Parathyroid adenoma (tissue), 2 donors: ENCODE measurements around the gene LENG9.
"Not testable (repeated sequence)": the region's sequence is repeated elsewhere in the genome, so short reads cannot be mapped to it uniquely, and the experiment has no call there.

Experiments
- H2AFZ ChIP-seq: fragments of 300-600 bp; sonication (generic); one replicate; pipeline ENCODE4 v1.7.0; 2017; ENCODE audit warnings: antibody characterized with exemption, mild to moderate bottlenecking
- H3K27ac ChIP-seq: fragments of 300-600 bp; sonication (generic); one replicate; pipeline ENCODE4 v1.7.0; 2017
- H3K27me3 ChIP-seq: fragments of 300-600 bp; sonication (generic); one replicate; pipeline ENCODE4 v1.7.0; 2017; ENCODE audit warnings: low read length; ENCODE audit not compliant: control insufficient read depth, insufficient read depth
- H3K36me3 ChIP-seq: fragments of 300-600 bp; sonication (generic); one replicate; pipeline ENCODE4 v1.7.0; 2017; ENCODE audit warnings: low read length; ENCODE audit not compliant: control insufficient read depth, insufficient read depth
- H3K4me1 ChIP-seq: fragments of 300-600 bp; sonication (generic); one replicate; pipeline ENCODE4 v1.7.0; 2017; ENCODE audit warnings: control low read depth
- H3K4me2 ChIP-seq: fragments of 300-600 bp; sonication (generic); one replicate; pipeline ENCODE4 v1.7.0; 2017; ENCODE audit warnings: low read length
- H3K4me3 ChIP-seq: fragments of 300-600 bp; sonication (generic); one replicate; pipeline ENCODE4 v1.7.0; 2017; ENCODE audit warnings: low read depth, low read length
- H3K79me2 ChIP-seq: fragments of 300-600 bp; sonication (generic); one replicate; pipeline ENCODE4 v1.7.0; 2017; ENCODE audit warnings: control low read depth
- H3K9ac ChIP-seq: fragments of 300-600 bp; sonication (generic); one replicate; pipeline ENCODE4 v1.7.0; 2017; ENCODE audit warnings: mild to moderate bottlenecking
- H3K9me3 ChIP-seq: fragments of 300-600 bp; sonication (generic); one replicate; pipeline ENCODE4 v1.7.0; 2017; ENCODE audit warnings: low read length; ENCODE audit not compliant: control insufficient read depth
- TF ChIP-seq, protein P1 (sequence below): fragments of 300-600 bp; sonication (generic); IDR thresholded peaks from one replicate; pipeline ENCODE4 v1.7.0; 2017; ENCODE audit warnings: antibody characterized with exemption, mild to moderate bottlenecking
- donor health status: primary hyperparathyroidism.

Gene LENG9

GRCh38 chr19:54463531-54464043 is at the start of gene LENG9:
Gene LENG9 (minus strand): TSS chr19:54463778. CDS start chr19:54463526, 252 bp downstream.
- H3K4me1 ChIP-seq, result peaks cover 4% of the 10 kb centered on the region

GRCh38 chr19:54509200-54509940 is 45.8 kb upstream of the LENG9 start:
- not testable (repeated sequence) for H3K4me1 ChIP-seq, H3K79me2 ChIP-seq, H3K27ac ChIP-seq, H3K9me3 ChIP-seq, H3K4me3 ChIP-seq, H3K9ac ChIP-seq, H3K4me2 ChIP-seq, H2AFZ ChIP-seq, H3K27me3 ChIP-seq, H3K36me3 ChIP-seq

More at GRCh38 chr19:54463531-54464043, at the start of gene LENG9:
- no peaks in the 10 kb centered on the region for H3K9me3 ChIP-seq
- TF ChIP-seq, protein P1, sequence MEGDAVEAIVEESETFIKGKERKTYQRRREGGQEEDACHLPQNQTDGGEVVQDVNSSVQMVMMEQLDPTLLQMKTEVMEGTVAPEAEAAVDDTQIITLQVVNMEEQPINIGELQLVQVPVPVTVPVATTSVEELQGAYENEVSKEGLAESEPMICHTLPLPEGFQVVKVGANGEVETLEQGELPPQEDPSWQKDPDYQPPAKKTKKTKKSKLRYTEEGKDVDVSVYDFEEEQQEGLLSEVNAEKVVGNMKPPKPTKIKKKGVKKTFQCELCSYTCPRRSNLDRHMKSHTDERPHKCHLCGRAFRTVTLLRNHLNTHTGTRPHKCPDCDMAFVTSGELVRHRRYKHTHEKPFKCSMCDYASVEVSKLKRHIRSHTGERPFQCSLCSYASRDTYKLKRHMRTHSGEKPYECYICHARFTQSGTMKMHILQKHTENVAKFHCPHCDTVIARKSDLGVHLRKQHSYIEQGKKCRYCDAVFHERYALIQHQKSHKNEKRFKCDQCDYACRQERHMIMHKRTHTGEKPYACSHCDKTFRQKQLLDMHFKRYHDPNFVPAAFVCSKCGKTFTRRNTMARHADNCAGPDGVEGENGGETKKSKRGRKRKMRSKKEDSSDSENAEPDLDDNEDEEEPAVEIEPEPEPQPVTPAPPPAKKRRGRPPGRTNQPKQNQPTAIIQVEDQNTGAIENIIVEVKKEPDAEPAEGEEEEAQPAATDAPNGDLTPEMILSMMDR, result no peak
- peaks cover 3% of the 10 kb centered on the region for H3K79me2 ChIP-seq
- H3K4me2 ChIP-seq, result peak within 1 kb of the TSS; percentile 97
- H3K9ac ChIP-seq, result no peak within 1 kb of the TSS
- peak within 1 kb of the TSS; percentile 81 for H3K4me3 ChIP-seq
- H3K36me3 ChIP-seq, result no peaks in the 10 kb centered on the region
- H3K27me3 ChIP-seq, result no peaks in the 10 kb centered on the region
- peak within 1 kb of the TSS; percentile 96 for H2AFZ ChIP-seq
- peak within 1 kb of the TSS; percentile 59 for H3K27ac ChIP-seq

DNA sequence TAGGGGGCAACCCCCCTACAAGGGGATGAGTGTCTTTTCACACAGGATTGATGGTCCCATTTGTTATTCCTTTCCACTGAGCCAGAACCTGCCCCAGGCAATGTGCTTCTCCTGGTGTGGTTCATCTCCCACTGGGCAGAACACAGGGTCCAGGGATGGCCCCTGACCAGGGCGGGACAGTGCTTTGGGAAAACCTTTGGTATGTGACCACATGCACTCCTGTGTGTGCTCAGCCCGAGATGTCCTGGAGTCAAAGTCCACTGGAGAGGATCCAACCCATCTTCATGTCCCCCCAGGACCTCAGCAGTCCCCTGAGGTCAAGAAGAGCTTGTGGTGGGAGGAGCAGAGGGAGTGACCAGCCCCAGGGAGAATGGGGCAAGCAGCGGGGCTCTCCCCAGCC is 44.9 kb upstream of the LENG9 start:
- not testable (repeated sequence) for H3K79me2 ChIP-seq, H3K27ac ChIP-seq, H3K36me3 ChIP-seq, H3K4me1 ChIP-seq, H3K4me3 ChIP-seq, H3K9ac ChIP-seq, H3K27me3 ChIP-seq, H3K4me2 ChIP-seq, H2AFZ ChIP-seq, H3K9me3 ChIP-seq

DNA sequence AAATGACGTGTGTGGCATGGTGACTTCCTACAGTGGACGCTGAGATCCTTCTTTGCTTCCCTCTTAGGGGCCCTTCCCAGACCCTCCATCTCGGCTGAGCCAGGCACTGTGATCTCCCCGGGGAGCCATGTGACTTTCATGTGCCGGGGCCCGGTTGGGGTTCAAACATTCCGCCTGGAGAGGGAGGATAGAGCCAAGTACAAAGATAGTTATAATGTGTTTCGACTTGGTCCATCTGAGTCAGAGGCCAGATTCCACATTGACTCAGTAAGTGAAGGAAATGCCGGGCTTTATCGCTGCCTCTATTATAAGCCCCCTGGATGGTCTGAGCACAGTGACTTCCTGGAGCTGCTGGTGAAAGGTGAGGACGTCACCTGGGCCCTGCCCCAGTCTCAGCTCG is 44.2 kb upstream of the LENG9 start:
- Histone ChIP-seq H3K4me3 (no peak overlapping the region), H3K4me1 (no peaks in the 10 kb centered on the region), H3K9ac (no peak overlapping the region), H3K4me2 (no peak overlapping the region), H3K36me3 (no peaks in the 10 kb centered on the region), H3K79me2 (no peaks in the 10 kb centered on the region), H3K27me3 (no peaks in the 10 kb centered on the region), H2AFZ (no peak overlapping the region), H3K27ac (no peak overlapping the region), H3K9me3 (no peaks in the 10 kb centered on the region)
- TF ChIP-seq, protein P1, result no peak

DNA sequence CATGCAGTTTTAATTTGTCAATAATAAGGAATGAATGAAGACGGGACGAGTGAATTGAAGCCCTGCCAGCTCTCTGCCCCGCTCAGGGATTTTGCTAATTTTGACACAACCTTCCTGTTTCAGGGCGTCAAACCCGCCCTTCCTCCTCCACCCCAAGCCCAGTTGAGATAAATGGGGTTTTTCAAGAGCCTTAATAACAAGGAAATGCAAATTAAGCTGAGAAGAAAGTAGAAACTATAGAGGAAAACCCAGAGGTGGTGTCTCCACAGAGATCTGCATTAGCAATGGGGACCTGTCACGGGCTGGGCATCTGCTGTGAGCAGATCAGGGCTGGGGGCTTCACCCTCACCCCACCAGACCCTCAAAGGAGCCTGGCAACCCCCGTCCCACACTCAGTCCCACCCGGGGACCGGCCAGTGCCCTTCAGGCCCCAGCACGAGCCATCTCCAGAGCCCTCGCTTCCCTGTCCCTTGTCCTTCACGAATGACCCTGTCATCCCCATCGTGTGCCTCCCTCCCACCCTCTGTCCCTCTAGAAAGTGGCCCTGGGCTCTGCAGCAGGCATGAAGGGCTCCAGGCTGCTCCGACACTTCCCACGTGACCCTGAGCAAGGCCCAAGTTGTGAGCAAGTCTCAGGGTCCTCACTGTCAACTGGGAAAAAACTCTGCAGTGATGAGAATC is 43.6 kb upstream of the LENG9 start:
- not testable (repeated sequence) for H2AFZ ChIP-seq, H3K36me3 ChIP-seq, H3K4me3 ChIP-seq, H3K9ac ChIP-seq, H3K9me3 ChIP-seq, H3K4me2 ChIP-seq, H3K4me1 ChIP-seq, H3K27me3 ChIP-seq, H3K27ac ChIP-seq, H3K79me2 ChIP-seq

DNA sequence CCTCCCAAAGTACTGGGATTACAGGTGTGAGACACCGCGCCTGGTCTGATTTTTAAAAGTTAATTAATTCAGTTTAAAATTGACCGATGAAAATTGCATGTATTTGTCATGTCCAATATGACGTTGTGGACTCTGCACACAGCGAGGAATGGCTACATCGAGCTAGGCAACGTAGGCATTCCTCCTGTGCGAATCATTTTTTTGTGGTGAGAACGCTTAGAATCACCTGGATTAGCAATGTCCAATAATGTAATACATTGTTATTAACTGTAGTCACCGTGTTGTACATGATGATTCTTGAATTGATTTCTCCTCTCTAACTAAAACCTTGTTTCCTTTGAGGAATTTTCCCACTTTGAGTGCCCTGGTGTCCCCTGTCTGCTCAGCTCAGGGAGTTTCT is 42.5 kb upstream of the LENG9 start:
- no peaks in the 10 kb centered on the region for H3K27me3 ChIP-seq
- no peak overlapping the region for H2AFZ ChIP-seq
- H3K36me3 ChIP-seq, result no peaks in the 10 kb centered on the region
- no peak overlapping the region for H3K4me3 ChIP-seq
- no peak overlapping the region for H3K27ac ChIP-seq
- H3K4me1 ChIP-seq, result no peaks in the 10 kb centered on the region
- TF ChIP-seq, protein P1, result no peak
- no peaks in the 10 kb centered on the region for H3K79me2 ChIP-seq
- H3K9ac ChIP-seq, result no peak overlapping the region
- H3K9me3 ChIP-seq, result no peaks in the 10 kb centered on the region
- no peak overlapping the region for H3K4me2 ChIP-seq

DNA sequence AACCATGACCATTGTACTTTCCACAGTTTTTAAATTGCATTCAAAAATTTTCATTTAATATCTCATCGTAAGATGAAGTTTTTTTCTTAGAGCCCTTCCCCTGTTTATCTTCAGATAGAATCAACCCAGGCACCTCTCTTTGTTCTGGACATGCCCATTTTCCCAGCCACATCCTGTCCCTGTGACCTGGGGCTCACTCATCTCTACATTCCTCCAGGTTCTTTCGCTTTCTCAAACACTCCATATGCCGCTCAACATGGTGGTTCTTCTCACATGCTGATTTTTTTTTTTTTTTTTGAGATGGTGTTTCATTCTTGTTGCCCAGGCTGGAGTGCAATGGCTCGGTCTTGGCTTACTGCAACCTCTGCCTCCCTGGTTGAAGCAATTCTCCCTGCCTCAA is 42.0 kb upstream of the LENG9 start:
- not testable (repeated sequence) for H3K27me3 ChIP-seq, H3K4me3 ChIP-seq, H2AFZ ChIP-seq, H3K4me1 ChIP-seq, H3K27ac ChIP-seq, H3K79me2 ChIP-seq, H3K36me3 ChIP-seq, H3K4me2 ChIP-seq, H3K9me3 ChIP-seq, H3K9ac ChIP-seq
